Left lung (tissue), 10 donors: Measurements from ENCODE around the gene CLTA. TPM values are rescaled to one million over a fixed set of nuclear protein-coding genes. Genes with fewer than 3 reads are reported as not detected.

Source experiments
- ATAC-seq: fragments of 200-7000 bp; cut with Tn5 transposase; one replicate; pipeline ENCODE4 v1.9.1; 2020; ENCODE audit warnings: moderate library complexity
- DNase-seq, 4 donors: peaks; one replicate each; pipeline ENCODE4 v3.0.0-alpha.2; 2013 to 2020
- H3K27ac ChIP-seq, 2 donors: fragments of 200-600 bp; sonication (generic) in 1 of 2; one replicate each; pipeline versions ENCODE4 v1.5.0 to v1.8.0; 2020 to 2021
- H3K27me3 ChIP-seq, 2 donors: fragments of 200-600 bp; sonication (generic) in 1 of 2; one replicate each; pipeline versions ENCODE4 v1.5.0 to v1.8.0; 2020 to 2021
- H3K36me3 ChIP-seq, 2 donors: fragments of 200-600 bp; sonication (generic) in 1 of 2; one replicate each; pipeline versions ENCODE4 v1.5.0 to v1.8.0; 2020 to 2021
- H3K4me1 ChIP-seq, 2 donors: fragments of 200-600 bp; one replicate each; pipeline ENCODE4 v1.8.0; 2021
- H3K4me3 ChIP-seq, 2 donors: fragments of 200-600 bp; sonication (generic) in 1 of 2; one replicate each; pipeline versions ENCODE4 v1.5.0 to v1.8.0; 2020 to 2021; ENCODE audit warnings: mild to moderate bottlenecking in 1 of 2
- H3K9me3 ChIP-seq, 2 donors: fragments of 200-600 bp; sonication (generic) in 1 of 2; one replicate each; pipeline versions ENCODE4 v1.5.0 to v1.8.0; 2020 to 2021
- CTCF ChIP-seq, 2 donors: fragments of 200-600 bp; sonication (generic) in 1 of 2; IDR thresholded peaks; one replicate each; pipeline versions ENCODE4 v1.5.0 to v1.8.0; 2021; ENCODE audit warnings: antibody characterized with exemption in 2 of 2
- intact Hi-C, 2 donors: fragments of 100-400 bp; cut with DNase I; formaldehyde crosslinking; loops; one replicate each; pipeline versions ENCODE4 v1.11.2 to v1.14.2; 2022
- polyA plus RNA-seq, 6 donors: library from polyadenylated mRNA; unstranded; fragments of 120-200 nt; gene quantifications; one replicate each; pipeline ENCODE4 v1.2.1, GENCODE V29; 2013; ENCODE audit not compliant: insufficient read length in 6 of 6
- total RNA-seq, 2 donors: library from RNA; stranded (reverse); fragmentation: NEBNext Ultra II Directional; extraction: Animal tissue kit (Norgen Biotek cat#: 25700); gene quantifications; one replicate each; pipeline ENCODE4 v1.2.1, GENCODE V29; 2021
- donor health status: DM: no; HTN: yes; CAD: no.
- donor health status: DM: no; HTN: no; CAD: no.

CLTA gene
- total and polyA plus RNA-seq, 8 donors, result 199 to 237 (median 219) TPM

- H3K4me3 ChIP-seq, result peak overlapping the region; percentile 87 to 93
- DNase-seq, result no peak
- H3K27ac ChIP-seq, result peak overlapping the region; percentile 91 to 96
These were observed 1.5 kb downstream of the CLTA start for GRCh38 chr9:36192196-36192595.

GRCh38 chr9:36193023-36193422 lies 2.3 kb downstream of the CLTA start:
- no peak for TF ChIP-seq CTCF (IDR thresholded peaks at IDR 0.05)
- no peaks in the 10 kb centered on the region for H3K27me3 ChIP-seq
- no peak overlapping the region for H3K27ac ChIP-seq
- DNase-seq (no peak), ATAC-seq (no peak)
- H3K4me1 ChIP-seq, result peaks cover 34 to 54% of the 10 kb centered on the region in 2 donors
- H3K9me3 ChIP-seq, result no peaks in the 10 kb centered on the region
- H3K36me3 ChIP-seq, result peaks cover 0 to 27% of the 10 kb centered on the region in 2 donors
- H3K4me3 ChIP-seq, result peak overlapping the region; percentile 87 to 93
- intact Hi-C loops, result no loop called here

More at GRCh38 chr9:36192196-36192595, 1.5 kb downstream of the CLTA start:
- Histone ChIP-seq H3K36me3 (peaks cover 0 to 18% of the 10 kb centered on the region in 2 donors), H3K27me3 (no peaks in the 10 kb centered on the region), H3K4me1 (peaks cover 34 to 54% of the 10 kb centered on the region in 2 donors), H3K9me3 (no peaks in the 10 kb centered on the region)
- intact Hi-C loops, result no loop called here
- ATAC-seq, result no peak
- TF ChIP-seq CTCF (IDR thresholded peaks at IDR 0.05), result no peak

- DNase-seq (peak in 1 of 4 donors; percentile 23), ATAC-seq (peak; percentile 2)
- peaks cover 0 to 41% of the 10 kb centered on the region in 2 donors for H3K36me3 ChIP-seq
- H3K27me3 ChIP-seq, result no peaks in the 10 kb centered on the region
- no peak for TF ChIP-seq CTCF (IDR thresholded peaks at IDR 0.05)
- H3K4me1 ChIP-seq, result peaks cover 34 to 51% of the 10 kb centered on the region in 2 donors
- H3K4me3 ChIP-seq, result peak overlapping the region in 1 of 2 donors; percentile 93
- peak overlapping the region in 1 of 2 donors; percentile 1 for H3K27ac ChIP-seq
- intact Hi-C loops, result no loop called here
- no peaks in the 10 kb centered on the region for H3K9me3 ChIP-seq
These were observed 3.7 kb downstream of the CLTA start for GRCh38 chr9:36194326-36195000.

- peak; percentile 48 for ATAC-seq
- Histone ChIP-seq H3K36me3 (peaks cover 4 to 99% of the 10 kb centered on the region in 2 donors), H3K27me3 (no peaks in the 10 kb centered on the region), H3K4me1 (peaks cover 7 to 28% of the 10 kb centered on the region in 2 donors), H3K4me3 (no peak overlapping the region), H3K9me3 (no peaks in the 10 kb centered on the region), H3K27ac (no peak overlapping the region)
- no peak for DNase-seq
- intact Hi-C loops, result no loop called here
- no peak for TF ChIP-seq CTCF (IDR thresholded peaks at IDR 0.05)
These were observed 14.3 kb downstream of the CLTA start for GRCh38 chr9:36204906-36205547.

GRCh38 chr9:36207016-36207415 lies 16.3 kb downstream of the CLTA start:
- TF ChIP-seq CTCF (IDR thresholded peaks at IDR 0.05), result no peak
- no peak overlapping the region for H3K4me3 ChIP-seq
- H3K9me3 ChIP-seq, result no peaks in the 10 kb centered on the region
- ATAC-seq (peak; percentile 17), DNase-seq (no peak)
- no peaks in the 10 kb centered on the region for H3K27me3 ChIP-seq
- peaks cover 7 to 42% of the 10 kb centered on the region in 2 donors for H3K4me1 ChIP-seq
- H3K27ac ChIP-seq, result peak overlapping the region in 1 of 2 donors; percentile 9
- intact Hi-C loops, result no loop called here
- peaks cover 4 to 99% of the 10 kb centered on the region in 2 donors for H3K36me3 ChIP-seq
